BJ (cell line): ENCODE data around the gene KLHL29. TPM values are rescaled to one million over a fixed set of nuclear protein-coding genes. Genes with fewer than 3 reads are reported as not detected.
"Not testable (repeated sequence)": the region's sequence is repeated elsewhere in the genome, so short reads cannot be mapped to it uniquely, and the experiment has no call there.

ENCODE experiments used
- CTCF ChIA-PET: fragments of 350-600 bp; formaldehyde crosslinking; extraction: SDS; loops from one replicate; lab custom pipeline; 2021; ENCODE audit warnings: antibody characterized with exemption, inconsistent platforms; lab: Yijun Ruan, JAX
- POLR2A ChIA-PET: fragments of 300-600 bp; sonication (Branson Sonifier 250); formaldehyde crosslinking; extraction: SDS; loops from one replicate; lab custom pipeline; 2021; ENCODE audit warnings: antibody characterized with exemption; lab: Charles Lee
- DNase-seq: peaks from one replicate; pipeline ENCODE4 v3.0.0-alpha.2; 2011; ENCODE audit warnings: low read depth
- H3K27me3 ChIP-seq: 2 replicates; pipeline ENCODE4 v1.6.0; 2011; ENCODE audit warnings: low read length; ENCODE audit not compliant: control insufficient read depth, insufficient read depth
- H3K36me3 ChIP-seq: 2 replicates; pipeline ENCODE4 v1.5.1; 2011; ENCODE audit warnings: low read length; ENCODE audit not compliant: control insufficient read depth, insufficient read depth
- H3K4me3 ChIP-seq: 2 replicates; pipeline ENCODE4 v1.5.1; 2011; ENCODE audit warnings: low read depth, mild to moderate bottlenecking, control low read depth, low read length
- CTCF ChIP-seq: IDR thresholded peaks from 2 replicates; pipeline ENCODE4 v1.5.1; 2011; ENCODE audit warnings: low read depth, mild to moderate bottlenecking, control low read depth, inconsistent platforms, low read length, moderate library complexity; ENCODE audit not compliant: insufficient read depth
- polyA plus RNA-seq: library from polyadenylated mRNA; depleted of rRNA; stranded (reverse); fragments of >200 nt; gene quantifications from 2 replicates; pipeline ENCODE4 v1.2.3, GENCODE V29; 2011

Gene KLHL29
- polyA plus RNA-seq, 1 experiment: 10.0 TPM

GRCh38 chr2:23720705-23721453 lies 335.9 kb downstream of the KLHL29 start:
- Histone ChIP-seq H3K27me3 (no peaks in the 10 kb centered on the region), H3K4me3 (no peak overlapping the region), H3K36me3 (no peaks in the 10 kb centered on the region)
- no peak for DNase-seq
- POLR2A ChIA-PET: no interaction called here
- CTCF ChIA-PET: no interaction called here
- no peak for TF ChIP-seq CTCF

GRCh38 chr2:23721454-23721826 lies 336.5 kb downstream of the KLHL29 start:
- CTCF ChIA-PET: no interaction called here
- H3K4me3 ChIP-seq: no peak overlapping the region
- H3K36me3 ChIP-seq: no peaks in the 10 kb centered on the region
- no peak for TF ChIP-seq CTCF
- no peak for DNase-seq
- no peaks in the 10 kb centered on the region for H3K27me3 ChIP-seq
- POLR2A ChIA-PET: no interaction called here

- no peak for TF ChIP-seq CTCF
- POLR2A ChIA-PET: no interaction called here
- DNase-seq: no peak
- Histone ChIP-seq H3K4me3 (no peak overlapping the region), H3K27me3 (no peaks in the 10 kb centered on the region), H3K36me3 (no peaks in the 10 kb centered on the region)
- CTCF ChIA-PET: no interaction called here
Measured at GRCh38 chr2:23722255-23722654, 337.3 kb downstream of the KLHL29 start.

- POLR2A ChIA-PET, H3K4me3 ChIP-seq, CTCF ChIA-PET: not testable (repeated sequence)
Measured at GRCh38 chr2:23723029-23723428, 338.1 kb downstream of the KLHL29 start.

GRCh38 chr2:23734416-23734815 lies 349.4 kb downstream of the KLHL29 start:
- no peak overlapping the region for H3K4me3 ChIP-seq
- DNase-seq: no peak
- no peaks in the 10 kb centered on the region for H3K27me3 ChIP-seq
- H3K36me3 ChIP-seq: no peaks in the 10 kb centered on the region
- no peak for TF ChIP-seq CTCF
- CTCF ChIA-PET: no interaction called here
- POLR2A ChIA-PET: no interaction called here

More at GRCh38 chr2:23723029-23723428, 338.1 kb downstream of the KLHL29 start:
- not testable (repeated sequence) for DNase-seq, H3K36me3 ChIP-seq, H3K27me3 ChIP-seq

- H3K27me3 ChIP-seq, POLR2A ChIA-PET, H3K36me3 ChIP-seq, DNase-seq, H3K4me3 ChIP-seq, CTCF ChIA-PET: not testable (repeated sequence)
Measured at GRCh38 chr2:23736783-23737182, 351.8 kb downstream of the KLHL29 start.
